Neural progenitor cell (in vitro differentiated cells): ENCODE results near the gene SNTG2. TPM values are rescaled to one million over a fixed set of nuclear protein-coding genes. Genes with fewer than 3 reads are reported as not detected.

Experiments
- DNase-seq: peaks from one replicate; pipeline ENCODE4 v3.0.0-alpha.2; 2016; ENCODE audit warnings: low spot score
- H2AFZ ChIP-seq: fragments of 200-600 bp; sonication (generic); replicated peaks from 2 replicates; pipeline ENCODE4 v1.6.1; 2016; ENCODE audit warnings: antibody characterized with exemption
- H3F3A ChIP-seq: fragments of 200-600 bp; sonication (generic); 2 replicates; pipeline ENCODE4 v1.6.1; 2016; ENCODE audit warnings: antibody characterized with exemption, low read depth
- H3K27ac ChIP-seq: fragments of 200-600 bp; sonication (generic); 2 replicates; pipeline ENCODE4 v1.5.1; 2016; ENCODE audit warnings: mild to moderate bottlenecking
- H3K27me3 ChIP-seq: fragments of 200-600 bp; sonication (generic); 2 replicates; pipeline ENCODE4 v1.6.1; 2016; ENCODE audit warnings: mild to moderate bottlenecking, moderate library complexity
- H3K36me3 ChIP-seq: fragments of 200-600 bp; sonication (generic); 2 replicates; pipeline ENCODE4 v1.5.1; 2016
- H3K4me1 ChIP-seq: fragments of 200-600 bp; sonication (generic); 2 replicates; pipeline ENCODE4 v1.6.1; 2016; ENCODE audit warnings: mixed run types
- H3K4me2 ChIP-seq: fragments of 200-600 bp; sonication (generic); 2 replicates; pipeline ENCODE4 v1.6.1; 2016
- H3K4me3 ChIP-seq: fragments of 200-600 bp; sonication (generic); 2 replicates; pipeline ENCODE4 v1.5.1; 2016
- H3K79me2 ChIP-seq: fragments of 200-600 bp; sonication (generic); 2 replicates; pipeline ENCODE4 v1.6.1; 2016; ENCODE audit warnings: low read depth
- H3K9ac ChIP-seq: fragments of 200-600 bp; sonication (generic); 2 replicates; pipeline ENCODE4 v1.6.1; 2016
- H3K9me3 ChIP-seq: fragments of 200-600 bp; sonication (generic); 2 replicates; pipeline ENCODE4 v1.5.1; 2016; ENCODE audit warnings: low read depth
- H4K20me1 ChIP-seq: fragments of 200-600 bp; sonication (generic); 2 replicates; pipeline ENCODE4 v1.6.1; 2016; ENCODE audit warnings: low read depth
- H3K27ac Mint-ChIP-seq: 3 replicates; pipeline ENCODE4 v1.8.0; 2021; ENCODE audit warnings: mixed read lengths
- H3K27me3 Mint-ChIP-seq: 2 replicates; pipeline ENCODE4 v1.8.0; 2022; ENCODE audit warnings: low read depth, mild to moderate bottlenecking, inconsistent platforms, moderate library complexity, mixed read lengths; ENCODE audit not compliant: insufficient read depth
- H3K36me3 Mint-ChIP-seq: 3 replicates; pipeline ENCODE4 v1.8.0; 2021; ENCODE audit warnings: mixed read lengths
- H3K4me1 Mint-ChIP-seq: 3 replicates; pipeline ENCODE4 v1.8.0; 2021; ENCODE audit warnings: mixed read lengths
- H3K4me3 Mint-ChIP-seq: 3 replicates; pipeline ENCODE4 v1.8.0; 2021; ENCODE audit warnings: mild to moderate bottlenecking, moderate library complexity, mixed read lengths
- H3K9me3 Mint-ChIP-seq: 3 replicates; pipeline ENCODE4 v1.8.0; 2020; ENCODE audit warnings: mixed read lengths
- CTCF ChIP-seq: fragments of 200-600 bp; sonication (generic); IDR thresholded peaks from 2 replicates; pipeline ENCODE4 v1.5.1; 2017; ENCODE audit warnings: antibody characterized with exemption, mild to moderate bottlenecking
- EZH2 ChIP-seq: fragments of 200-600 bp; sonication (generic); IDR thresholded peaks from 2 replicates; pipeline ENCODE4 v1.6.1; 2017; ENCODE audit warnings: antibody characterized with exemption, mild to moderate bottlenecking, moderate library complexity
- EZH2phosphoT487 ChIP-seq: fragments of 200-600 bp; sonication (generic); IDR thresholded peaks from 2 replicates; pipeline ENCODE4 v1.6.1; 2017; ENCODE audit warnings: antibody characterized with exemption
- total RNA-seq: library from RNA; depleted of rRNA; stranded (reverse); fragments of >200 nt; gene quantifications from 2 replicates; pipeline ENCODE4 v1.2.3, GENCODE V29; 2015; ENCODE audit warnings: low replicate concordance

The SNTG2 gene
- total RNA-seq, 1 donor from 2014 or later, result 1.1 TPM

- Mint-ChIP-seq H3K4me1 (no peaks in the 10 kb centered on the region), H3K27me3 (peaks cover 6% of the 10 kb centered on the region), H3K4me3 (no peak overlapping the region), H3K36me3 (no peaks in the 10 kb centered on the region), H3K9me3 (no peaks in the 10 kb centered on the region), H3K27ac (no peak overlapping the region)
- H3F3A ChIP-seq, result no peaks in the 10 kb centered on the region
- no peaks in the 10 kb centered on the region for H3K79me2 ChIP-seq
- TF ChIP-seq CTCF (no peak), EZH2 (no peak), EZH2phosphoT487 (no peak)
- H3K9ac ChIP-seq, result no peak overlapping the region
- H3K4me1 ChIP-seq, result no peaks in the 10 kb centered on the region
- H4K20me1 ChIP-seq, result no peaks in the 10 kb centered on the region
- no peaks in the 10 kb centered on the region for H3K9me3 ChIP-seq
- no peak for DNase-seq
- H3K4me2 ChIP-seq, result no peak overlapping the region
- no peak overlapping the region for H3K27ac ChIP-seq
- no peaks in the 10 kb centered on the region for H3K27me3 ChIP-seq
- H3K36me3 ChIP-seq, result no peaks in the 10 kb centered on the region
- H3K4me3 ChIP-seq, result no peak overlapping the region
- H2AFZ ChIP-seq, result no peak overlapping the region
These were observed 186.2 kb downstream of the SNTG2 start for GRCh38 chr2:1136846-1137245.

- no peaks in the 10 kb centered on the region for H4K20me1 ChIP-seq
- no peaks in the 10 kb centered on the region for H3K36me3 ChIP-seq
- H3K9me3 ChIP-seq, result no peaks in the 10 kb centered on the region
- no peaks in the 10 kb centered on the region for H3K27me3 ChIP-seq
- DNase-seq, result no peak
- H3K9ac ChIP-seq, result no peak overlapping the region
- H2AFZ ChIP-seq, result no peak overlapping the region
- no peak overlapping the region for H3K27ac ChIP-seq
- H3K4me3 ChIP-seq, result no peak overlapping the region
- Mint-ChIP-seq H3K27ac (no peak overlapping the region), H3K4me1 (no peaks in the 10 kb centered on the region), H3K36me3 (no peaks in the 10 kb centered on the region), H3K9me3 (no peaks in the 10 kb centered on the region), H3K4me3 (no peak overlapping the region), H3K27me3 (peaks cover 6% of the 10 kb centered on the region)
- TF ChIP-seq CTCF, result no peak
- TF ChIP-seq EZH2, result no peak
- TF ChIP-seq EZH2phosphoT487, result no peak
- no peaks in the 10 kb centered on the region for H3K4me1 ChIP-seq
- no peak overlapping the region for H3K4me2 ChIP-seq
- H3K79me2 ChIP-seq, result no peaks in the 10 kb centered on the region
- H3F3A ChIP-seq, result no peaks in the 10 kb centered on the region
These were observed 186.6 kb downstream of the SNTG2 start for GRCh38 chr2:1137264-1137663.

GRCh38 chr2:1137913-1138391 is 187.3 kb downstream of the SNTG2 start:
- Histone ChIP-seq H3K4me1 (no peaks in the 10 kb centered on the region), H4K20me1 (no peaks in the 10 kb centered on the region), H3K9me3 (no peaks in the 10 kb centered on the region), H2AFZ (no peak overlapping the region), H3K36me3 (no peaks in the 10 kb centered on the region), H3F3A (no peaks in the 10 kb centered on the region), H3K27ac (no peak overlapping the region), H3K9ac (no peak overlapping the region), H3K4me2 (no peak overlapping the region), H3K27me3 (no peaks in the 10 kb centered on the region), H3K4me3 (no peak overlapping the region), H3K79me2 (no peaks in the 10 kb centered on the region)
- Mint-ChIP-seq H3K36me3 (no peaks in the 10 kb centered on the region), H3K4me3 (no peak overlapping the region), H3K27ac (no peak overlapping the region), H3K27me3 (peaks cover 2% of the 10 kb centered on the region), H3K4me1 (no peaks in the 10 kb centered on the region), H3K9me3 (no peaks in the 10 kb centered on the region)
- DNase-seq, result no peak
- TF ChIP-seq EZH2phosphoT487 (no peak), EZH2 (no peak), CTCF (no peak)
